ENCODE data around the gene PROZ.

GRCh38 chr13:113178070-113178895 is 19.8 kb downstream of the PROZ start:
- TF ChIP-seq JUND (IDR thresholded peaks at IDR 0.05): no peak
- TF ChIP-seq CTCF (IDR thresholded peaks at IDR 0.05 in 2 of 3, conservative IDR thresholded peaks at IDR 0.05 in 1 of 3; ENCODE audit: borderline replicate concordance in 1 of 3, insufficient read depth in 1 of 3, low read depth in 2 of 3, low read length in 2 of 3): no peak
- no peak for TF ChIP-seq SRF (IDR thresholded peaks at IDR 0.05; ENCODE audit: low read depth)

All from HCT116 (cell line).